KMS-11 (cell line): ENCODE measurements around the gene MYH9.

Experiments used
- H2AFZ ChIP-seq: fragments of 200-600 bp; sonication (generic); 2 replicates; pipeline ENCODE4 v1.6.1; 2016; ENCODE audit warnings: antibody characterized with exemption, mixed run types, low read depth
- H3K27ac ChIP-seq: fragments of 200-600 bp; sonication (generic); 2 replicates; pipeline ENCODE4 v1.6.1; 2016; ENCODE audit warnings: mild to moderate bottlenecking, mixed run types
- H3K27me3 ChIP-seq: fragments of 200-600 bp; sonication (generic); 2 replicates; pipeline ENCODE4 v1.6.1; 2017; ENCODE audit warnings: mild to moderate bottlenecking, low read depth, mixed run types, moderate library complexity; ENCODE audit not compliant: insufficient read depth
- H3K36me3 ChIP-seq: fragments of 200-600 bp; sonication (generic); 2 replicates; pipeline ENCODE4 v1.6.1; 2017; ENCODE audit warnings: mild to moderate bottlenecking, mixed run types; ENCODE audit not compliant: insufficient read depth
- H3K4me1 ChIP-seq: fragments of 200-600 bp; sonication (generic); 2 replicates; pipeline ENCODE4 v1.6.1; 2016; ENCODE audit warnings: mild to moderate bottlenecking, low read depth, mixed run types; ENCODE audit not compliant: poor library complexity, severe bottlenecking
- H3K4me2 ChIP-seq: fragments of 200-600 bp; sonication (generic); 2 replicates; pipeline ENCODE4 v1.7.0; 2016; ENCODE audit warnings: mild to moderate bottlenecking, mixed run types
- H3K4me3 ChIP-seq: fragments of 200-600 bp; sonication (generic); IDR thresholded peaks from 2 replicates; pipeline ENCODE4 v1.6.1; 2017; ENCODE audit warnings: low read depth, low read length, mixed read lengths; ENCODE audit not compliant: insufficient read depth
- H3K79me2 ChIP-seq: fragments of 200-600 bp; sonication (generic); 2 replicates; pipeline ENCODE4 v1.6.1; 2016; ENCODE audit warnings: low read depth, mixed run types; ENCODE audit not compliant: insufficient read depth
- H3K9ac ChIP-seq: fragments of 200-600 bp; sonication (generic); 2 replicates; pipeline ENCODE4 v1.6.1; 2016; ENCODE audit warnings: mild to moderate bottlenecking, mixed run types
- H4K20me1 ChIP-seq: fragments of 200-600 bp; sonication (generic); 2 replicates; pipeline ENCODE4 v1.6.1; 2016; ENCODE audit warnings: mild to moderate bottlenecking, mixed run types; ENCODE audit not compliant: insufficient read depth
- TF ChIP-seq, protein P1 (sequence below): fragments of 200-600 bp; sonication (generic); conservative IDR thresholded peaks from 2 replicates; pipeline ENCODE4 v1.6.1; 2017; ENCODE audit warnings: low read depth, mild to moderate bottlenecking, antibody characterized with exemption, low read length, moderate library complexity, mixed read lengths

Gene MYH9

DNA sequence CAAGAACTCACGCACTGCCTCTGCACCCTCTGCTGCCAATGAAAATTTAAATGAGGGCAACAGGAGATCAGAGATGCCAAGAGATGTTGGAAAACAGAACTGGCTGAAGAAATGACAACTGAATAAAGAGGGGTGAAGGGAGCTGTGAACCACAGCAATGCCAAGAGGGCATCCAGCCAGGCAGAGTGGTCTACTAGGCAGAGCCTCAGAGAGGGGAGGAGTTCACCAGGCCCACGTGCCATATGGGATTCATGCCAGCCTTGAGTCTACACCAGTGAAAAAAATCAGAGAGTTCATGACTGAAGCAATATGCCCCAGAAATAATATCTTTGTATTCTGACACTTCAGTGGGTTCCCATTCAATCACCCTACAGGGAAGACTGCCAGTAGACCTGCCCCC, 152.8 kb downstream of the MYH9 start:
- Histone ChIP-seq H3K27ac (no peak overlapping the region), H3K79me2 (peaks cover 36% of the 10 kb centered on the region), H4K20me1 (no peaks in the 10 kb centered on the region), H3K27me3 (no peaks in the 10 kb centered on the region), H2AFZ (no peak overlapping the region), H3K9ac (no peak overlapping the region), H3K4me3 (no peak overlapping the region), H3K4me1 (peaks cover 27% of the 10 kb centered on the region), H3K36me3 (no peaks in the 10 kb centered on the region), H3K4me2 (no peak overlapping the region)
- TF ChIP-seq, protein P1, sequence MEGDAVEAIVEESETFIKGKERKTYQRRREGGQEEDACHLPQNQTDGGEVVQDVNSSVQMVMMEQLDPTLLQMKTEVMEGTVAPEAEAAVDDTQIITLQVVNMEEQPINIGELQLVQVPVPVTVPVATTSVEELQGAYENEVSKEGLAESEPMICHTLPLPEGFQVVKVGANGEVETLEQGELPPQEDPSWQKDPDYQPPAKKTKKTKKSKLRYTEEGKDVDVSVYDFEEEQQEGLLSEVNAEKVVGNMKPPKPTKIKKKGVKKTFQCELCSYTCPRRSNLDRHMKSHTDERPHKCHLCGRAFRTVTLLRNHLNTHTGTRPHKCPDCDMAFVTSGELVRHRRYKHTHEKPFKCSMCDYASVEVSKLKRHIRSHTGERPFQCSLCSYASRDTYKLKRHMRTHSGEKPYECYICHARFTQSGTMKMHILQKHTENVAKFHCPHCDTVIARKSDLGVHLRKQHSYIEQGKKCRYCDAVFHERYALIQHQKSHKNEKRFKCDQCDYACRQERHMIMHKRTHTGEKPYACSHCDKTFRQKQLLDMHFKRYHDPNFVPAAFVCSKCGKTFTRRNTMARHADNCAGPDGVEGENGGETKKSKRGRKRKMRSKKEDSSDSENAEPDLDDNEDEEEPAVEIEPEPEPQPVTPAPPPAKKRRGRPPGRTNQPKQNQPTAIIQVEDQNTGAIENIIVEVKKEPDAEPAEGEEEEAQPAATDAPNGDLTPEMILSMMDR, result no peak

DNA sequence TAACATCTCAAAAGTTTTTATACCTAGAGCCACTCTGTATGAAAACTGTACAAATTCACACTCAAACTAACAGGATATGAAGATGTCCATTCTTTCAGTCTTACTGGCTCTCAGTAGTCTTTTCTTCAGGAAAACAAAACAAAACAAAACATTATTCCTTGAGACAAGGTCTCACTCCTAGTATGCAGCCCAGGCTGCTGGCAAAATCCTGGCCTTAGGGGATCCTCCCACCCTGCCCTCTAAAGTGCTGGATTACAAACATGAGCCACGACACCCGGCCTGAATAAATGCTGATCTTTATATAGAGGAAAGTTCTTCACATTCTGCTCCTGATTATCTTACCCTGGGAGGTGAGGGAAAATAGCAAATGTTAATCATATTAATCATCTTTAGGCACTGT, 153.6 kb downstream of the MYH9 start:
- TF ChIP-seq, protein P1, result no peak
- peaks cover 34% of the 10 kb centered on the region for H3K79me2 ChIP-seq
- no peaks in the 10 kb centered on the region for H4K20me1 ChIP-seq
- no peak overlapping the region for H3K4me3 ChIP-seq
- no peak overlapping the region for H3K9ac ChIP-seq
- H3K4me1 ChIP-seq, result peaks cover 25% of the 10 kb centered on the region
- H2AFZ ChIP-seq, result no peak overlapping the region
- H3K27ac ChIP-seq, result no peak overlapping the region
- H3K4me2 ChIP-seq, result no peak overlapping the region
- H3K36me3 ChIP-seq, result no peaks in the 10 kb centered on the region
- no peaks in the 10 kb centered on the region for H3K27me3 ChIP-seq

DNA sequence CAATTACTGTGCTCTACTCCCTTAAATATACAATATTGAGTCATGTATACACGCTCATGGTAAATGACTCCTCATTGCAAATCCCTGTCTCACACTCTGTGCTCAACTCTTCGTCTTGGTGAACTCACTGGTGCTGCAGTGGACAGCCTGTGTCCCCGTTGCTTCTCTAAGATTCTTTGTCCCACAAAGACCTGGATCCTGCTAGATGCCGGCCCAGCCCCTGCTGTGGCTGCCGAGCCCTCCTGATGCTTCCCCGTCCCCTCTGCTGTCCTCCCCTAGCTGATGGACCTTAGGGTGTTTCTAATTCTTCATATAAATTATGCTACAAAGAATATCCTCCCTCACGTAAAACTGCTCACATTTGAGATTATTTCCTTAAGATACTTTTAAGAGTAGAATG, 154.0 kb downstream of the MYH9 start:
- Histone ChIP-seq H3K4me3 (no peak overlapping the region), H3K4me1 (peaks cover 25% of the 10 kb centered on the region), H4K20me1 (no peaks in the 10 kb centered on the region), H2AFZ (no peak overlapping the region), H3K27ac (no peak overlapping the region), H3K79me2 (peaks cover 30% of the 10 kb centered on the region), H3K9ac (no peak overlapping the region), H3K36me3 (no peaks in the 10 kb centered on the region), H3K27me3 (no peaks in the 10 kb centered on the region), H3K4me2 (no peak overlapping the region)
- TF ChIP-seq, protein P1, result no peak

DNA sequence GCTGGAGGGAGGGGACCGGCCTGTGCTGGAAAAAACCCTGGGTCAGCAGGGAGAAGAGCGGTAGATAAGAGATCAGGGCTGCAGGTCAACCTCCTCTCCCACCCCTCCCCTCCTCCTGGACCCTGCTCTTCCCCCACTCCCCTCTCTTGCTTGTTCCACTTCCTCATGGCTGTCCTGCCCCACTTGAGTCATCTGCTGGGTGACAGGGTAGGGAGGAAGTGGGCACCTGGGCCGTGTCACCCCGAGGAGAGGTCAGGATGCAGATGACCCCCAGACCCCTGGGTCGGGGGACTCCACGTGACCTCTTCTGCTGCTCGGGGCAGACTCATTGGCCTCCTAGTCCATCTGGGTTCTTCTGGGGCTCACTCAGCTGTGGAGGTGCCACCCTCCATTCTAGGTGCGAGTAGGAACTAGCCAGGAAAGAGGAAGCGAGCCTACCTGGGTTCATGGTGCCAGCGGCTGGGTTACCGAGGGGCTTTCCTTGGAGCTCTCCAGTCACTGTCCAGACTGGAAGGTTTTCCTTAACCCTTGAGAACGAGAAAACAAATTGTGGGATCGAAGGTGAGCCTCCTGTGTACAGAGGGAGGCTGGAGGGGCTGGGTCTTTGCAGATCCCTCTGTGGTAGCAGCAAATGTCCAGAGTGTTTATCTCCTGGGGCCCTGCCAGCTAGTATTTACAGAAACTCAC, 154.9 kb downstream of the MYH9 start:
- no peak overlapping the region for H3K4me3 ChIP-seq
- H3K27me3 ChIP-seq, result no peaks in the 10 kb centered on the region
- no peak overlapping the region for H2AFZ ChIP-seq
- no peaks in the 10 kb centered on the region for H4K20me1 ChIP-seq
- H3K4me1 ChIP-seq, result peaks cover 20% of the 10 kb centered on the region
- H3K27ac ChIP-seq, result no peak overlapping the region
- H3K9ac ChIP-seq, result no peak overlapping the region
- TF ChIP-seq, protein P1, result no peak
- no peak overlapping the region for H3K4me2 ChIP-seq
- H3K79me2 ChIP-seq, result peaks cover 20% of the 10 kb centered on the region
- H3K36me3 ChIP-seq, result no peaks in the 10 kb centered on the region
